Activated CD4-positive, alpha-beta T cell treated with anti-CD3 and anti-CD28 coated beads for 24 hours (primary cell): ENCODE measurements around the gene RPL36A.

Source experiments
- DNase-seq, 2 donors: peaks; one replicate each; pipeline ENCODE4 v3.0.0-alpha.2; 2020; ENCODE audit warnings: low read depth in 2 of 2

Gene RPL36A

DNA sequence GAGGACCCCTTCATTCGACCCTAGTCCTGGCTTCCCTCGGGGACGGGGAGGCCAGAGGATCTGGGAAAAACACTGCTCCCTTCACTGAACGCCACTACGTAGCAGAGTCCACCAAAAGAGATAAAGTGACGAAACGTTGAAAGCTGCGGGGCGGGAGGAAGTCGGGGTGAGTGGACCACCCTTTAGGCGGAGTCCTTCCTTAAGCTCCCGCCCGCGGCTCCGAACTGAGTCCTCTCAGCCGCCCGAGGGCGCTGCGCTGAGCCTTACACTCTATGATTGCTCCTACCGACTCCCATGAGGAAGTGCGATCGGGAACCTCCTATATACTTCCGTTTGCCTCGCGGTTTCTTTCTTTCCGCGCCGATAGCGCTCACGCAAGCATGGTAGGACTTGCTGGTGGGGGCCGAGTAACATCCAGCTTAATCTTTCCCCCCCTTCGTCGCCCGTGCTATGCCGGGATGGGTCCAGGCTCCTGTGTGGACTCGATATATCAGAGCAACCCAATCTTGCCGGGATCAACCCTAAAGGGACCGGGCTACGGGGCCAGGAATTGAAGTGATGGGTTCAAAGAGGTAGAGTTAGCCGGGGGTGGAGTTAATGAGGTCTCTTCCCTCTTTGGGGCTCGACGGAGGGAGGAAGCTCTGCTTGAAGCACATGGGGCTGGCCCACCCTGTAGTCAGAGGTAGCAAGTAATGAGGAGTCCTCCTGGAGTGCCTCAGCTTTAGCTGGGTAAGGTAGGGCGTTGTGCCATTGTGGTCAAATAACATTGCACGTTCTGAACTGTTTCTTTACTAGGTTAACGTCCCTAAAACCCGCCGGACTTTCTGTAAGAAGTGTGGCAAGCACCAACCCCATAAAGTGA lies at the start of gene RPL36A:
RPL36A (plus strand) TSS at position 348 of the 862 bp plus-strand sequence; CDS start at position 381, 33 bp downstream.
- peak; percentile 69 to 75 for DNase-seq

GRCh38 chrX:101347859-101348451 lies 42.9 kb upstream of the RPL36A start:
- DNase-seq: no peak

DNA sequence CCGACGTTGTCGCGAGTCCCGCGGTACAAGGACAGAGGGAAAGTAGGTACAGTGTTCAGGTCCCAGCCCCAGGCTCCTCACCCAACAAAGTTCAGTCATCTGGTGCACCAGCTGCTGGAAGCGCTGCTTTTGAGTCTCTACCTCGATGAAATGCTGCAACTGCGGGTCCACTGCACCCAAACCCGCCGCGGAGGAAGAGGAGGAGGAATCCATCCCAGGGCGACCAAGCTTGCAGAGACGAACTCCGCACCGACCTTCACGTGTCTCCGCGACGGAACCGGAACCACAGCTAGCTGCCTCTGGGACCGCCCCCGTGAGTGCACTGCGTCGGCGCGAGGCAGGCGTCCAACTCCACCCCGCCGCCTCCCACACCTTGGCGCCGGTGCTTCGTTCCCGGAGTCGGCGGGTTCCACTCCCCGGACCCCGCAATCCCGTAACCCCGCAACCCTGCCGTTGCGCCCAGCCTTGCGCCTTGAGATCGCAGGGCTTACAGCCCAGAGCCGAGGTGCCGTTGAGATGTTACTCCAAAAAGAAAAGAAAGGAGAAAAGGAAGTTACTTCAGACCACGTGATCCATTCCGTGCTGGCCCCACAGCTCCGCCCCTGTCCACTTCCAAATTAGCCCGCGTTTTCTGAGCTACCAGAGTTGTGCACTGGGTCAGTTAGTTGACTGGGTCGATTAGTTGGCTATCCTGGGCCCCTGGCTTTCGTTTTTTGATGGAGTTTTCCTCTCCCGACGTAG lies 42.2 kb upstream of the RPL36A start, which contains the start of gene TIMM8A:
TIMM8A (minus strand) TSS at position 291 of the 741 bp plus-strand sequence; CDS start at position 213, 78 bp downstream.
- DNase-seq: peak; percentile 63 to 66

DNA sequence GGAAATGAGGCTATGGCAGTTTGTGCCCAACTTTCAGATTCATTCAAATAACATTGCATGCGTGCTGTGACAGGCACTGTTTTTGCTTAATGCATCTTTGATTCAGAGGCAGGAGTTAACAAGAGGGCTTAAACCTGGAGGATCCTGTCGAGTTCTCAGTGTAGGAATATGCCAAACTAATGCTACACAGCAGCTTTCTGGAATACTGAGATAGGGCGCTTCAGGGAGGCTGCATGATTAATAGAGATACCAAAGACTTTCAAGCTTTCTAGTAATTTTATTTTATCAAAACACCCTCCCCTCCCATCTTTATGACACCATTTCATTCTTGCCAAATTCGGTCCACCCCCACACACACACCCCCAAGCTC lies 41.6 kb upstream of the RPL36A start:
- DNase-seq: no peak

GRCh38 chrX:101357166-101357795 lies 33.5 kb upstream of the RPL36A start:
- DNase-seq: no peak

- no peak for DNase-seq
Measured at GRCh38 chrX:101359966-101360365, 30.8 kb upstream of the RPL36A start.

GRCh38 chrX:101360390-101360789 lies 30.4 kb upstream of the RPL36A start:
- DNase-seq: no peak

- DNase-seq: no peak
Measured at GRCh38 chrX:101362116-101362515, 28.7 kb upstream of the RPL36A start.

GRCh38 chrX:101362757-101363156 lies 28.1 kb upstream of the RPL36A start:
- no peak for DNase-seq

- DNase-seq: no peak
Measured at GRCh38 chrX:101365301-101365795, 25.5 kb upstream of the RPL36A start.

DNA sequence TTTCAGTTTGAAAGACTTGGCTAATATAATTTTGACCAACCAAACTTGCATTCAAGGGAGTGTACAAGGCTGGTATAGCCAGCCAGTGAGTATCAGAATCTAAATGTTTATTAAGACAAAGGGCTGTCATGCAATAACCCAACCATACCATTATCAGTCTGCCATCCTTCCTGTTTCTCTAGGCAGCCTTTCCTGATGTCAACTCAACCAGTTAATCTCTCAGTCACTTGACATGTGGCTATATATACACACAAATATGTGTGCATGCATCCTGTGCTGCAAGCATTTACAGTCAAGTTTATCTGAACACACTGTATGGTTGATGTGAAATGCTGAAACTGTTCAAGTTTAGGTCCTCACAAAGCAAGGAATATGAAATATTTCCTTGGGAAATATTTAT lies 22.0 kb upstream of the RPL36A start:
- DNase-seq: no peak

DNA sequence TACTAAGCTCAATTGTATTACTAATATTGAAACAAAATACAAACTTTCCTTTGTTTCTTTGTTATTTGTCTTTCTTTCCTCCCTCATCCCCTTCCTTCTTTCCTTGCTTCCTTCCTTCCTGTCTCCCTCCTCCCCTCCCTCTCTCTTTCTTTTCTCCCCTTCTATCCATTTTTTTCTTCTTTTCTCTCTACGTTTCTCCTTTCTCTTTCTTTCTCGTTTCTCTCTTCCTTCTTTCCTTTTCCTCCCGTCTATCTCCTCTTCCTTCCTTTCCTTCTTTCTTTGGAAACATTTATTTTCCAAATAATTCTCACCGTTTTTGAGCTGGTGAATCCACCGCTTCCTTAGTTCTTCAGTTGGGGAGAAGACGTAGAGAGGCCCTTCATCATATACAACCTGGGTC lies 21.1 kb upstream of the RPL36A start:
- no peak for DNase-seq

- no peak for DNase-seq
Measured at GRCh38 chrX:101370888-101371504, 19.8 kb upstream of the RPL36A start.

DNA sequence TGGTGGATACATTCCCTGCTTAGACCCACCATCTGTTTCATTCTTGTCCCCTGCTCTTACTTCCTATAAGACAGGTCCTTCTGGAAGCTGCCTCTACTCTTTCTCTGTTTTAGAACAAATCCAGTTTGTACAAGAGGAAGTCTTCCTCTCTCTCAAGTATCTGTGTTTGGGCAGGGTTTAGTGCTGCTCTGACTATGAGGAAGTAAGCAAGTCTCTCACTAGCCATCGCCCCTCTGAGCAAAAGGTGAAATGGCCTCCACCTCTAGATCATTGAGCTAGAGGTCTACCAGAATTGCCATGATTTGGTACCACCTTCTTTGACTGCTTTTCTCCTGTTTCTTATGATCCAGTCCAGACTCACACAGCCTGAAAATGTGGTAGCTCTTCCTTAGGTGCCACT lies 13.3 kb upstream of the RPL36A start:
- DNase-seq: no peak

DNA sequence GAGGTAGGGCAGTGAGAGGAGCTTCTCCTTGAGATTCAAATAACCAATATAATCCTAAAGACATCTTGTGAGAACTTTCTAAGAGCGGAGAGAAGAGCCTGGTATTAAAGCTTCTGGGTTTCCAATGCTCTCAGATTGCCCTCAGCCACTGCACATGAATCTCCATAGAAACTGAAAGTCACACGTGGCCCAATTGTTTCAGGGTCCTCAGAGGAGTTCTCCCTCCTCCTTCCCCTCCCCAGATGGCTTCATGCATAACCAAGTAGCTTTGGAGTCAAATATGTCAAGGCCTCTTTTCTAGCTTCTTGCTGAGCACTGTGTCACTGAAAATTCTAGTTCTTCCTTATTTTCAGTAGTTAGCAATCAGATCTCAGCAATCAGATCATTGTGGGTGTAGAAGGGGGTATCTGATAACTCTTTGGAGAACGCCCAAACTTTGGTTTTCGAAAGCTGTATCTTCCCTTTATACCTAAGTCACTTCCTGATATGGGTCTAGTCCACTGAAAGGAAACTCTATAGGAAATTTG lies 7.1 kb upstream of the RPL36A start:
- no peak for DNase-seq

- no peak for DNase-seq
Measured at GRCh38 chrX:101385026-101385684, 5.7 kb upstream of the RPL36A start.

DNA sequence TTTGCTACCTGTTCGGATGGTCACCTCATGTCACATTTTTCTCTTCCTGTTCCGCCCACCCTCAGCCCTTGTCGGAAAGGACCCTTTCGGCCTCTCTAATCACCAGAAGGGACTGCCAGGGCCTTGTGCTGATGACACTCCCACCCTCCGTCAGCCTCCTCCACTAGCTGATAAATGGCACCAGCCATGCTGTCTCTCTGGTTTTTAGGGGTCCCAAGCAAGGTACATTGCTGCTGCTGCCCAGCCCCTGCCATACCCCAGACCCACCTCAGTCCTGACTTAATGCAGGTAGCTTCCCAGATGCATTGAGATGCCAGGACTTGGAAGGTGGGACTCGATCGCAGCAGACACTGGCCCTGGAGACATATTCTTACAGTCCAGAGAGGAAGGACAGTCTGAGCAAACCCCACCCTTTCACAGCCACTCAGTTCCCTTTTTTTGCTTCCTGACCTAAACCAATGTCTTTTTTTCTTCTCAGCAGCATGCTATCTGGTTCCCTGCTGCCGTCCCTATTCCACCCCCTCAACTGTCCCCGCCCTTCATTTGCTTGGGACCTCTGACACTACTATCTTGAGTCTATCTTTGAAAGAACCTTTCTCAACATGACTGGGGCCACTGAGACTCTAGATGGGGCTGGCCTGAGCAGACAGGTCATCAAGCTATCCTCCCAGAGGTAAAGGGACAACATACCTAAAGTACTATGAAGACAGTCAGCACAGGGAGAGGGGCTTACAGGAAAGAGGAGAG lies 4.8 kb upstream of the RPL36A start, which contains the start of gene BTK:
BTK (minus strand) TSS at position 397 of the 747 bp plus-strand sequence. CDS start 10,907 bp downstream, outside the sequence.
- DNase-seq: no peak

DNA sequence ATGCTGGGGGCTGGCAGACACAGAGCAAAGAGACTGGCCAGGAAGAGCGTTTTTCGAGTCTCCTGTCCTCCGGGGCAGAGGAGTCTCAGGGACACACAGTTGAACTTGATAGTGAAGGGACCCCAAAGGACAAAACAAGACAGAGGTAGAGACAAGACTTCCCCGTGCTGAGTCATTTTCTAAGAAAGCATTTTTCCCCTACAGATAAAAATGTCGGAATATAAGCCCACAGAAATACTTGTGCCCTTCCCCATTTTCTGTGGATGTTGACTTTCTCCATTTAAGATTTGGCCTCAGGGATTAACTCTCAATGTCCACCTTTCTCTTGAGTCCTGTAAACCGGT lies 4.3 kb upstream of the RPL36A start:
- no peak for DNase-seq

GRCh38 chrX:101388604-101389003 lies 2.2 kb upstream of the RPL36A start:
- DNase-seq: no peak

- DNase-seq: no peak
Measured at GRCh38 chrX:101391831-101392230, 1.0 kb downstream of the RPL36A start.
